ENCODE results near the gene SORCS2.

SORCS2 gene

GRCh38 chr4:7204656-7205387 lies 12.5 kb downstream of the SORCS2 start:
- TF ChIP-seq EP300 (IDR thresholded peaks at IDR 0.05; ENCODE audit: borderline replicate concordance) (no peak), TEAD4 (IDR thresholded peaks at IDR 0.05) (no peak), CREB1 (IDR thresholded peaks at IDR 0.05; ENCODE audit: low read depth) (no peak), ZBTB7A (IDR thresholded peaks at IDR 0.05; ENCODE audit: low read depth) (no peak), NFIC (IDR thresholded peaks at IDR 0.05) (no peak), YY1 (IDR thresholded peaks at IDR 0.05; ENCODE audit: low read depth) (no peak)
- TF ChIP-seq, protein P1, sequence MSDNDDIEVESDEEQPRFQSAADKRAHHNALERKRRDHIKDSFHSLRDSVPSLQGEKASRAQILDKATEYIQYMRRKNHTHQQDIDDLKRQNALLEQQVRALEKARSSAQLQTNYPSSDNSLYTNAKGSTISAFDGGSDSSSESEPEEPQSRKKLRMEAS (IDR thresholded peaks at IDR 0.05) = no peak
- TF ChIP-seq, protein P2, sequence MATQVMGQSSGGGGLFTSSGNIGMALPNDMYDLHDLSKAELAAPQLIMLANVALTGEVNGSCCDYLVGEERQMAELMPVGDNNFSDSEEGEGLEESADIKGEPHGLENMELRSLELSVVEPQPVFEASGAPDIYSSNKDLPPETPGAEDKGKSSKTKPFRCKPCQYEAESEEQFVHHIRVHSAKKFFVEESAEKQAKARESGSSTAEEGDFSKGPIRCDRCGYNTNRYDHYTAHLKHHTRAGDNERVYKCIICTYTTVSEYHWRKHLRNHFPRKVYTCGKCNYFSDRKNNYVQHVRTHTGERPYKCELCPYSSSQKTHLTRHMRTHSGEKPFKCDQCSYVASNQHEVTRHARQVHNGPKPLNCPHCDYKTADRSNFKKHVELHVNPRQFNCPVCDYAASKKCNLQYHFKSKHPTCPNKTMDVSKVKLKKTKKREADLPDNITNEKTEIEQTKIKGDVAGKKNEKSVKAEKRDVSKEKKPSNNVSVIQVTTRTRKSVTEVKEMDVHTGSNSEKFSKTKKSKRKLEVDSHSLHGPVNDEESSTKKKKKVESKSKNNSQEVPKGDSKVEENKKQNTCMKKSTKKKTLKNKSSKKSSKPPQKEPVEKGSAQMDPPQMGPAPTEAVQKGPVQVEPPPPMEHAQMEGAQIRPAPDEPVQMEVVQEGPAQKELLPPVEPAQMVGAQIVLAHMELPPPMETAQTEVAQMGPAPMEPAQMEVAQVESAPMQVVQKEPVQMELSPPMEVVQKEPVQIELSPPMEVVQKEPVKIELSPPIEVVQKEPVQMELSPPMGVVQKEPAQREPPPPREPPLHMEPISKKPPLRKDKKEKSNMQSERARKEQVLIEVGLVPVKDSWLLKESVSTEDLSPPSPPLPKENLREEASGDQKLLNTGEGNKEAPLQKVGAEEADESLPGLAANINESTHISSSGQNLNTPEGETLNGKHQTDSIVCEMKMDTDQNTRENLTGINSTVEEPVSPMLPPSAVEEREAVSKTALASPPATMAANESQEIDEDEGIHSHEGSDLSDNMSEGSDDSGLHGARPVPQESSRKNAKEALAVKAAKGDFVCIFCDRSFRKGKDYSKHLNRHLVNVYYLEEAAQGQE (IDR thresholded peaks at IDR 0.05; ENCODE audit: low read depth) = no peak

DNA sequence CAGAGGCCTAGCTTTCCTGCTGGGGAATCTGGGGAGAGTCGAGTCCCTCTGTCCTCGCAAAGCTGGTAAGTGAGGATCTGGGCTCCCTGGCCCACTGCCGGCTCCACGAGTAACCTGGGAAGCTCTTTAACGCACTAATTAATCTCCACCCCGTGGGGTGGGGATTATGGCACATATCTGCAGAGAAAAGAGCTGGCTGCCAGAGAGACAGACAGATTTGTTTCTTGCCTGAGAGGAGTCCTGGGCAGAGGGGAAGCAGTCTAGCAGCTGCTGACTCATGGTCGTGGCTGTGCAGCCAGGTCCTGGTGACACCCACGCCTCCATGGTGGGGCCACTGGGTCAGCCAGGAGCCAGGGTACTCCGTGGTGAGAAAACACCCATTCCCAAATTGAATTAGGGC lies 14.0 kb downstream of the SORCS2 start:
- TF ChIP-seq EGR1 (IDR thresholded peaks at IDR 0.05) (peak; percentile 80), EP300 (IDR thresholded peaks at IDR 0.05; ENCODE audit: borderline replicate concordance) (peak; percentile 48; the same call in 1 of the 2 replicates), YY1 (IDR thresholded peaks at IDR 0.05; ENCODE audit: low read depth) (no peak), TEAD4 (IDR thresholded peaks at IDR 0.05) (peak; percentile 15), NFIC (IDR thresholded peaks at IDR 0.05) (peak; percentile 47), TAF1 (IDR thresholded peaks at IDR 0.05; ENCODE audit: low read depth) (no peak)

GRCh38 chr4:7206911-7207567 lies 14.7 kb downstream of the SORCS2 start:
- TF ChIP-seq EGR1 (IDR thresholded peaks at IDR 0.05) = peak; percentile 88
- TF ChIP-seq ZBTB7A (IDR thresholded peaks at IDR 0.05; ENCODE audit: low read depth) = peak; percentile 88
- no peak for TF ChIP-seq YY1 (IDR thresholded peaks at IDR 0.05; ENCODE audit: low read depth)
- no peak for TF ChIP-seq RAD21 (IDR thresholded peaks at IDR 0.05; ENCODE audit: low read depth)
- TF ChIP-seq USF1 (IDR thresholded peaks at IDR 0.05) = no peak
- TF ChIP-seq NFIC (IDR thresholded peaks at IDR 0.05) = peak; percentile 68
- peak; percentile 40; the same call in 1 of the 2 replicates for TF ChIP-seq EP300 (IDR thresholded peaks at IDR 0.05; ENCODE audit: borderline replicate concordance)
- TF ChIP-seq TCF12 (IDR thresholded peaks at IDR 0.05; ENCODE audit: low read depth) = peak; percentile 53; the same call in 1 of the 2 replicates

DNA sequence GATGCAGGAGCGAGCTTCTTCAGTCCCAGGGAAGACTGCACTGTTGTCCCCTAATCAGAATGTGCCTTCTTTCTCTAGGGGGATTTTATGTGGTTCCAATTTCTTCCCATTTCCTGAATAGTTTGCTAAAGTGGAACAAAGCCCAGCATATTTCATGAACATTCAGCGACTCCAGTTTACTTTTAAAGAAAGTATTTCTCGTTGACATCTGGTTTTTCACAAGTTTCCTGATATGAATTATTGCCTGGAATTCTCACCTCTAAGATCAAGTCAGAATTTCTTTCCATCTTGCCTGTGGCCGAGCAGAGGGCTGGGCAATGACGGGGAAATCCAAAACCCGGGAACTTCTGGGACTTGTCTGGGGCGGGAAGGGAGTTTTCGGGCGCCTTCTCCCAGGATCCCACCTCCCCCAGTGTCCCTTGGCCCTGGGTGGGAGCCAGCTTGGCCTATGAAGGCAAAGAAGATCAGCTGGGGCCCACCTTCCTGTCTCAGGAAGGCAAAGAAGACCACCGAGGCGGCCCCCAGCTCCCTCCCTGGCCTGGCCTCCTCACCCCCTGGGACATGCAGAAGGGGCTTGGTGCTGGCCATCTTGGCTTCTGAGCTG lies 15.4 kb downstream of the SORCS2 start:
- no peak for TF ChIP-seq USF1 (IDR thresholded peaks at IDR 0.05)
- no peak for TF ChIP-seq EP300 (IDR thresholded peaks at IDR 0.05; ENCODE audit: borderline replicate concordance)
- TF ChIP-seq, protein P2 (IDR thresholded peaks at IDR 0.05; ENCODE audit: low read depth) = no peak
- TF ChIP-seq TAF1 (IDR thresholded peaks at IDR 0.05; ENCODE audit: low read depth) = no peak
- TF ChIP-seq FOXM1 (IDR thresholded peaks at IDR 0.05; ENCODE audit: borderline replicate concordance, low read depth) = no peak
- no peak for TF ChIP-seq TEAD4 (IDR thresholded peaks at IDR 0.05)
- TF ChIP-seq EGR1 (IDR thresholded peaks at IDR 0.05) = no peak

DNA sequence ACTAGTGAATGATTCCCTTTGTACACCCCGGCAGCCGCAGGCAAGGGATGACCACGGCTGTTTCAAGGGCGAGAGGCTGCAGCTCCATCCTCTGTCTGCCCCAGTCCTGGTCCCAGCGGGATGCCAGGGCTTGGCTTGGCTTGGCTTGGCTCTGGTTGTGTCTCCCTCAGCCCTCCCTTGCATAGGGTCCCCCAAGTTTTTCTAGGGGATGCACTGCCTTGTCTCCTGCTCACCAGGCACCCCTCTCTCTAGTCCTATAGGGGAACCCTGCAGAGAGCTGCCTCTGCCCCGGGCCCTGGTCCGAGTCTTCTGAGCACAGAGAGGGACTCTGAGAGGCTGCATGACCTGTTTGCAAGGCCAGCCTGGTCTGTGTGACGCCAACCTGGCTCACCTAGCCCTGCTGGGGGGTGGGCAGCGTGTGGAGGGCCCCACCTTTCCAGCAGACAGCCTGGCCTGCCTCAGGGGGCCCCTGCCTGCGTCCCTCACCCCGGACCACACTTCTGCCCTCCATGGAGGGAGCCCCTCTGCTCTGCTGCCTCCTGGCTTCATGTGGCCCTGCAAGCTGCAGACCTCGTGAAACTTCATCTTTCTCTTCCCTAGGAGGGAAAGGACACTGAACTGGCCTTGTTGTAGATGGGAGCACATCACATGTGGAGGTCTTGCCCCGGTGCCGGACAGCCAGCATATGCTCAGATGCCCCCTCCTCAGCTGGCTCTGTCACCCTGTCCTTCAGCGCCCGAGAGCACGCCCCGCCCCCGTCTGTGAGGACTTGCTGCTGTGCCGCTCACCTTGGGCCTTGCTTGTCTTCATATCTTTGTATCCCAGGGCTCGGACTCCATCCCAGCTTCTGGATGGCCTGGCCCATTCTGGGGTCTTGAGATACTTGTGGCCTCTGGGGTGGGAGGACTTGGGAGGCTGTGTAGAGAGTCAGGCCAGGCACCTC lies 16.4 kb downstream of the SORCS2 start:
- TF ChIP-seq, protein P1 (IDR thresholded peaks at IDR 0.05) = no peak
- TF ChIP-seq NFIC (IDR thresholded peaks at IDR 0.05) (no peak), TCF12 (IDR thresholded peaks at IDR 0.05; ENCODE audit: low read depth) (no peak), RAD21 (IDR thresholded peaks at IDR 0.05; ENCODE audit: low read depth) (no peak), EP300 (IDR thresholded peaks at IDR 0.05; ENCODE audit: borderline replicate concordance) (no peak), TEAD4 (IDR thresholded peaks at IDR 0.05) (no peak), EGR1 (IDR thresholded peaks at IDR 0.05) (no peak), ZBTB7A (IDR thresholded peaks at IDR 0.05; ENCODE audit: low read depth) (no peak), CREB1 (IDR thresholded peaks at IDR 0.05; ENCODE audit: low read depth) (no peak), FOXM1 (IDR thresholded peaks at IDR 0.05; ENCODE audit: borderline replicate concordance, low read depth) (no peak), USF1 (IDR thresholded peaks at IDR 0.05) (no peak), CEBPB (IDR thresholded peaks at IDR 0.05) (no peak), TAF1 (IDR thresholded peaks at IDR 0.05; ENCODE audit: low read depth) (no peak), YY1 (IDR thresholded peaks at IDR 0.05; ENCODE audit: low read depth) (no peak)
- TF ChIP-seq, protein P2 (IDR thresholded peaks at IDR 0.05; ENCODE audit: low read depth) = no peak

All from Ishikawa (cell line).